ENCODE data around the gene IKZF2. TPM values are rescaled to one million over a fixed set of nuclear protein-coding genes. Genes with fewer than 3 reads are reported as not detected.
"Not testable (repeated sequence)": the region's sequence is repeated elsewhere in the genome, so short reads cannot be mapped to it uniquely, and the experiment has no call there.

Gene IKZF2
- total RNA-seq, 1 donor from 2014 or later: 18.9 TPM

DNA sequence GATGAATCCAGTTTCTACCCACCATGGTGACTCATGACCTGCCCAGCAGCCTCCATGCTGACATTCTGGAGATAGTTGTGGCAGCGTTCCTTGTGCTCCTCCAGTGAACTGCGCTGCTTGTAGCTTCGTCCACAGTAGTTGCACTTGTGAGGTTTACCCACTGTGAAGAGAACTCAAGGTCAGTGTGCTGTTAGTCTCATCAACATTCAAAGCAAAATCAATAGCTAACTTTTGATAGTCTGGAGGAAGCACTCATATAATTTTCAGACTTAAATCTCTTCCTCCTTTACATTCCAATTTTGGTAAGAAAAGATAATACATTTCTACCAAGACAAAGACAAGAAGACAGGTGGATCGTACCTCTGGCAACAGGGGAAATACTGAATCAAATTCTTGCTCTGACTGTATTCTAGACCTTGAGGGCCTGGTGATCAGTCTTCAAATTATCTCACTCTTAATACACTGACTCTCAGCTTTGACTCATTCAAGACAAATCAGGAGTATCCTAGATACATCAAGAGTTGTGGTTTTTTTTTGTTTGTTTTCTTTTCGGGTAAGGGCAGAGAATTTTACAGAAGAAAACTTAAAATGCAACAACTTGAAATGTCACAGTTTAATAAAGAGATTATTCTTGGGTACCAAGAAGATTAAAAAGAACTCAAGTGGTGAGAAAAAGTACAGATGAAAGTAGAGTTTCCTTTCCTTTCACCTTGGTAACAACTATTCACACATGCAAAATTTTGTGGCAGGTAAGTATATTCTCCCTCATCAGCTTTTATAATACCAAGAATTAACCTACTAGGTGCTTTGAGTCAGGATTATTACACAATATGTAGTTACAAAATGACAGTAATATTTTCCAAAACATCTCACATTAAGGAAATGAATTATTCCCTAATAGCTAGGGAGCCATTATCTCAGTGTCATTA, 129.2 kb downstream of the IKZF2 start:
- Mint-ChIP-seq H3K4me3 (ENCODE audit: unreplicated experiment) (no peak overlapping the region), H3K9me3 (ENCODE audit: unreplicated experiment) (peaks cover 5% of the 10 kb centered on the region), H3K4me1 (ENCODE audit: unreplicated experiment) (peaks cover 11% of the 10 kb centered on the region), H3K36me3 (ENCODE audit: unreplicated experiment) (peaks cover 21% of the 10 kb centered on the region), H3K27ac (ENCODE audit: unreplicated experiment) (peak overlapping the region; percentile 8), H3K27me3 (ENCODE audit: unreplicated experiment) (no peaks in the 10 kb centered on the region)
- TF ChIP-seq, protein P1, sequence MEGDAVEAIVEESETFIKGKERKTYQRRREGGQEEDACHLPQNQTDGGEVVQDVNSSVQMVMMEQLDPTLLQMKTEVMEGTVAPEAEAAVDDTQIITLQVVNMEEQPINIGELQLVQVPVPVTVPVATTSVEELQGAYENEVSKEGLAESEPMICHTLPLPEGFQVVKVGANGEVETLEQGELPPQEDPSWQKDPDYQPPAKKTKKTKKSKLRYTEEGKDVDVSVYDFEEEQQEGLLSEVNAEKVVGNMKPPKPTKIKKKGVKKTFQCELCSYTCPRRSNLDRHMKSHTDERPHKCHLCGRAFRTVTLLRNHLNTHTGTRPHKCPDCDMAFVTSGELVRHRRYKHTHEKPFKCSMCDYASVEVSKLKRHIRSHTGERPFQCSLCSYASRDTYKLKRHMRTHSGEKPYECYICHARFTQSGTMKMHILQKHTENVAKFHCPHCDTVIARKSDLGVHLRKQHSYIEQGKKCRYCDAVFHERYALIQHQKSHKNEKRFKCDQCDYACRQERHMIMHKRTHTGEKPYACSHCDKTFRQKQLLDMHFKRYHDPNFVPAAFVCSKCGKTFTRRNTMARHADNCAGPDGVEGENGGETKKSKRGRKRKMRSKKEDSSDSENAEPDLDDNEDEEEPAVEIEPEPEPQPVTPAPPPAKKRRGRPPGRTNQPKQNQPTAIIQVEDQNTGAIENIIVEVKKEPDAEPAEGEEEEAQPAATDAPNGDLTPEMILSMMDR (IDR thresholded peaks at IDR 0.05): no peak
- DNase-seq (ENCODE audit: extremely low spot score, unreplicated experiment): no peak

DNA sequence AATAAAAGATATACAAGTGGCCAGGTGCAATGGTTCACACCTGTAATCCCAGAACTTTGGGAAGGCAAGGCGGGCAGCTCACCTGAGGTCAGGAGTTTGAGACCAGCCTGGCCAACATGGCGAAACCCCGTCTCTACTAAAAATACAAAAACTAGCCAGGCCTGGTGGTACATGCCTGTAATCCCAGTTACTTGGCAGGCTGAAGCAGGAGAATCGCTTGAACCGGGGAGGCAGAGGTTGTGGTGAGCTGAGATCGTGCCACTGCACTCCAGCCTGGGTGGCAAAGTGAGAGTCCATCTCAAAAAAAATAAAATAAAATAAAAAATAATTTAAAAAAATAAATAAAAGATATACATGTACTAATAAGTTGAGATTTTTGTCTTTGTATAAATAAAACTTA, 130.5 kb downstream of the IKZF2 start:
- DNase-seq (ENCODE audit: extremely low spot score, unreplicated experiment); H3K27me3 Mint-ChIP-seq (ENCODE audit: unreplicated experiment); H3K27ac Mint-ChIP-seq (ENCODE audit: unreplicated experiment); H3K9me3 Mint-ChIP-seq (ENCODE audit: unreplicated experiment); H3K4me3 Mint-ChIP-seq (ENCODE audit: unreplicated experiment): not testable (repeated sequence)
- Mint-ChIP-seq H3K36me3 (ENCODE audit: unreplicated experiment) (peaks cover 24% of the 10 kb centered on the region), H3K4me1 (ENCODE audit: unreplicated experiment) (peaks cover 11% of the 10 kb centered on the region)

DNA sequence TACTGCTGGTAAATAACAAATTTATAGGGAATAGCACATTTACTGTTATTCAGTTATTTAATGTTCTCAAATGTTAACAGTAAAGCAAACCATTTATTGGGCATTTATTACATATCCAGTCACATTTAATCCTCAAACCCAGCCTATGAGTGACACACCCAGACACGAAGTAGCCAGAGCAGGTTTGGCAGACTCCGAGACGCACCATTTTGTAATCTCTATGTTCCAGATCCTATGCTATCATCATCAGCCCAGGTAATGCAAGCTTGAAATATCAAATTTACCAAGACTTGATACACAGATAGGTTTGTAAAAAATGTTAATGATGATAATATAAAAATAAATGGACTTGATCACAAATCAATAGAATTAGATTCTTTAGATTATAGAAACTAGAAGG, 131.1 kb downstream of the IKZF2 start:
- Mint-ChIP-seq H3K9me3 (ENCODE audit: unreplicated experiment) (peaks cover 5% of the 10 kb centered on the region), H3K36me3 (ENCODE audit: unreplicated experiment) (peaks cover 27% of the 10 kb centered on the region), H3K27ac (ENCODE audit: unreplicated experiment) (no peak overlapping the region), H3K27me3 (ENCODE audit: unreplicated experiment) (no peaks in the 10 kb centered on the region), H3K4me3 (ENCODE audit: unreplicated experiment) (no peak overlapping the region), H3K4me1 (ENCODE audit: unreplicated experiment) (peaks cover 11% of the 10 kb centered on the region)
- DNase-seq (ENCODE audit: extremely low spot score, unreplicated experiment): no peak
- TF ChIP-seq, protein P1 (IDR thresholded peaks at IDR 0.05): no peak

DNA sequence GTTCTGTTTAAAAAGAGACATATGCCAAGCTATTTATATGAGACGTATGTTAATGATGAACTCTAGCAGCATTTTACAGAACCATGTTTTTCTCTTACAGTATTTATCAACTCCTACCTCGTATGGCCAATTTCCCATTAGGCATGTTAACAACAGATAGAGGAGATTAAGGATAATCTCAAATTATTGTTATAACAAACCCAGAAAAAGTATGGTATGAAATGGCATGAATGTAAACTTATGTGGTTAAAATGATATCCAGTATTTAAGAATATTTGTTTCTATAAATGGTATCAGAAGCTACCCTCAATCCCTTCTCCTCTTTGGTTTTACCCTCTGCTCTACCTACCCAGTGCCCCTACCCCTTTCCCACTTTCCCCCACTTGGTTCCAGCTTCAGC, 132.0 kb downstream of the IKZF2 start:
- no peak overlapping the region for H3K27ac Mint-ChIP-seq (ENCODE audit: unreplicated experiment)
- no peak for DNase-seq (ENCODE audit: extremely low spot score, unreplicated experiment)
- peaks cover 11% of the 10 kb centered on the region for H3K4me1 Mint-ChIP-seq (ENCODE audit: unreplicated experiment)
- peaks cover 29% of the 10 kb centered on the region for H3K36me3 Mint-ChIP-seq (ENCODE audit: unreplicated experiment)
- H3K27me3 Mint-ChIP-seq (ENCODE audit: unreplicated experiment): no peaks in the 10 kb centered on the region
- H3K9me3 Mint-ChIP-seq (ENCODE audit: unreplicated experiment): peaks cover 5% of the 10 kb centered on the region
- TF ChIP-seq, protein P1 (IDR thresholded peaks at IDR 0.05): no peak
- H3K4me3 Mint-ChIP-seq (ENCODE audit: unreplicated experiment): no peak overlapping the region

DNA sequence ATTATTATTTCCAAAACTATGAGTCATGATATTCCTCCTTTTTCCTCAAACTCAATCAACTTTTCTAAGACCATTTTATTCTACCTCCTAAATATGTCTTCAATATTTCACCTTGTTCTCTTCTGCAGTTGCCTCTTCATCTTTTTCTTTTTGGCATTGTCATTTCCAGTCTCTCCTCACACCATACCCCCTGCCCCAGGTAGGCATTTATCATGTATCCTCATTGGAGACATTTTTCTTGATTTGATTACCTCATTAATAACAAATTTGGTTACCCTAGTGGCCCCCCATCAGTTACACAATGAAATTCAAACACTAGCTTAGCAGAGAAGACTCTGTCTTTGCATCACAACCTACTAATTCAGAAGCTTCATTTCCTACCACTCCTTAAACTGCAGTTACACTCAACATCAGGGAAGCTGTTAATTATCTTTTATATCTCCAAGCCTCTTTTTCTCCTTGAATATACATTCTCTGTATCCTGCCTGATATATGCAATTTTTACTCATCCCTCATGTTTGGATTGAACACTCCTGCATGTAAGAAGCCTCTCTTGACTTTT, 133.0 kb downstream of the IKZF2 start:
- peaks cover 29% of the 10 kb centered on the region for H3K36me3 Mint-ChIP-seq (ENCODE audit: unreplicated experiment)
- H3K27ac Mint-ChIP-seq (ENCODE audit: unreplicated experiment): no peak overlapping the region
- TF ChIP-seq, protein P1 (IDR thresholded peaks at IDR 0.05): no peak
- no peaks in the 10 kb centered on the region for H3K27me3 Mint-ChIP-seq (ENCODE audit: unreplicated experiment)
- peaks cover 11% of the 10 kb centered on the region for H3K4me1 Mint-ChIP-seq (ENCODE audit: unreplicated experiment)
- no peak overlapping the region for H3K4me3 Mint-ChIP-seq (ENCODE audit: unreplicated experiment)
- DNase-seq (ENCODE audit: extremely low spot score, unreplicated experiment): no peak
- H3K9me3 Mint-ChIP-seq (ENCODE audit: unreplicated experiment): peaks cover 5% of the 10 kb centered on the region

All from osteocyte (in vitro differentiated cells).